Adrenal gland (tissue), 12 donors: ENCODE results near the gene QSER1. TPM values are rescaled to one million over a fixed set of nuclear protein-coding genes. Genes with fewer than 3 reads are reported as not detected.

Source experiments
- DNase-seq, 7 donors: peaks; one replicate each; pipeline ENCODE4 v3.0.0-alpha.2; 2019 to 2020
- H3K27ac ChIP-seq, 5 donors: fragments of 200-600 bp; sonication (generic) in 4 of 5; 1 replicate in 3 of 5; 2 replicates in 2 of 5; pipeline versions ENCODE4 v1.5.1 to v1.8.0; 2016 to 2020; ENCODE audit warnings: mild to moderate bottlenecking in 1 of 5
- H3K27me3 ChIP-seq: fragments of 200-600 bp; 2 replicates; pipeline ENCODE4 v1.8.0; 2021
- H3K36me3 ChIP-seq, 2 donors: fragments of 200-600 bp; replicated peaks in 1 of 2; 1 replicate in 1 of 2; 2 replicates in 1 of 2; pipeline versions ENCODE4 v1.5.1 to v1.8.0; 2018 to 2022
- H3K4me1 ChIP-seq, 2 donors: fragments of 200-600 bp; replicated peaks in 1 of 2; 1 replicate in 1 of 2; 2 replicates in 1 of 2; pipeline versions ENCODE4 v1.5.1 to v1.8.0; 2018 to 2021
- H3K4me3 ChIP-seq, 4 donors: fragments of 200-600 bp; sonication (generic) in 3 of 4; one replicate each; pipeline ENCODE4 v1.5.1; 2016 to 2018
- H3K9me3 ChIP-seq, 3 donors: fragments of 200-600 bp; sonication (generic) in 1 of 3; replicated peaks in 1 of 3; 1 replicate in 2 of 3; 2 replicates in 1 of 3; pipeline versions ENCODE4 v1.5.1 to v1.8.0; 2016 to 2021
- CTCF ChIP-seq, 6 experiments: fragments of 450-650 bp in 4 of 6; fragments of 200-600 bp in 2 of 6; sonication (generic) in 1 of 6; IDR thresholded peaks; 1 replicate in 5 of 6; 2 replicates in 1 of 6; pipeline versions ENCODE4 v1.5.1 to v1.8.0; 2016 to 2021; ENCODE audit warnings: antibody characterized with exemption in 6 of 6, mild to moderate bottlenecking in 2 of 6, moderate library complexity in 1 of 6
- POLR2A ChIP-seq, 2 donors: fragments of 450-650 bp; IDR thresholded peaks; one replicate each; pipeline ENCODE4 v1.6.1; 2017; ENCODE audit warnings: antibody characterized with exemption in 2 of 2, mild to moderate bottlenecking in 2 of 2, moderate library complexity in 1 of 2
- WGBS, 4 donors: extraction: QIAGEN DNeasy Blood & Tissue Kit in 2 of 4; methylation state at CpG; one replicate each; pipeline versions ENCODE4 v1.1.5 to v1.1.7; 2013 to 2017; 5-methylcytosine and 5-hydroxymethylcytosine counted together
- intact Hi-C, 2 donors: fragments of 100-400 bp; cut with DNase I; formaldehyde crosslinking; loops; one replicate each; pipeline versions ENCODE4 v1.14.1 to v1.15.0; 2022 to 2023
- polyA plus RNA-seq, 3 donors: library from polyadenylated mRNA; stranded (reverse); fragments of 200-250 nt in 2 of 3; fragments of 350-450 nt in 1 of 3; fragmentation: Illumina TruSeq in 1 of 3; extraction: RNeasy Lipid Tissue Mini Kit (QIAGEN cat#74804) in 1 of 3; gene quantifications; one replicate each; pipeline ENCODE4 v1.2.3, GENCODE V29; 2013 to 2014
- total RNA-seq, 9 donors: library from RNA; depleted of rRNA in 4 of 9; stranded (reverse); fragments of >200 nt in 4 of 9; fragments of 120-200 nt in 1 of 9; fragmentation: NEBNext Ultra II Directional in 1 of 9; extraction: Animal tissue kit (Norgen Biotek cat#: 25700) in 1 of 9; gene quantifications; one replicate each; pipeline versions ENCODE4 v1.1.0 to v1.2.4, GENCODE V29; 2013 to 2023
- donor health status: healthy with polysubstance abuse.
- donor health status: Bipolar disorder and iron deficiency.
- donor health status: DM: yes; HTN: yes; CAD: no.
- donor health status: DM: no; HTN: no; CAD: no.
- donor health status: DM: no; HTN: no; CAD: no.
- donor health status: DM: yes; HTN: yes; CAD: no.

QSER1 gene
- total and polyA plus RNA-seq, 12 donors = 2.4 to 27.2 (median 18.9) TPM

DNA sequence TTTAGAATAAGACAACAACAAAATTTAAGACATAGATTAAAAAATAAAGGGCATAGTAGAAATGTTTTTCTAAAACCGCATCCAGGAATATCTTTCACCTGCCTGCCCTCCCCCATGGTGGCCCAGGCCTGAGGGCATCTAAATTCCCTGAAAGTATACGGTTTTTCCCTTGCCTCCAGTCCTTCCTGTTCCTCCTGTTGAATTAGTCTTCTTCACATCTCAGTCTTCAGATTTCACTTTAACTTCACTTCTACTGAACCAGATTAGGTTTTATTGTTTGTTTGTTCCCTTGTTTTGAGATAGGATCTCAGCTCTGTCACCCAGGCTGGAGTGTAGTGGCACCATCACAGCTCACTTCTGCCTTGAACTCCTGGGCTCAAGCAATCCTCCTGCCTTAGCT is 90.0 kb downstream of the QSER1 start:
- DNase-seq = no peak
- H3K4me3 ChIP-seq = no peak overlapping the region
- intact Hi-C loops = no loop called here
- H3K9me3 ChIP-seq = no peaks in the 10 kb centered on the region
- TF ChIP-seq POLR2A (IDR thresholded peaks at IDR 0.05) (no peak), CTCF (IDR thresholded peaks at IDR 0.05) (no peak)
- H3K27ac ChIP-seq = no peak overlapping the region
- WGBS, 4 donors = 89 to 98% (median 92%) methylated on average over 2 of the region's 2 CpGs
- no peaks in the 10 kb centered on the region for H3K4me1 ChIP-seq
- no peaks in the 10 kb centered on the region for H3K36me3 ChIP-seq
- H3K27me3 ChIP-seq = no peaks in the 10 kb centered on the region

DNA sequence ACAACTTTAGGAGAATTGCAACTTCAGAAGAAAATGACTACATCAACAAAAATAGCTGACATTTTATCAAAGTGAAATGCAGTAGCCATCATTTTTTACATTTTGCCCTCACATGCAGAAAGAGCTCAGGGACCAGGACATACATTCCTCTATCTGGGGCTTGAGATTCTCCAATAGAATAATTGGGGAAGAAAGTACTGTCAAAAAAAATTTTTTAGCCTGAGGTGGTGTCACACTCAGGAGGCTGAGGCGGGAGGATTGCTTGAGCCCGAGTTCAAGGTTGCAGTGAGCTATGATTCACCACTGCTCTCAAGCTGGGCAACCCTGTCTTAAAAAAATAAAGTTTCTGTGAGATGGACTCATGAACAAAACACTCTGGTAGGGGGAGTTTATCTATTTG is 90.9 kb downstream of the QSER1 start:
- intact Hi-C loops = no loop called here
- 47 to 68% (median 49%) methylated on average over 2 of the region's 2 CpGs for WGBS, 4 donors
- H3K9me3 ChIP-seq = no peaks in the 10 kb centered on the region
- TF ChIP-seq CTCF (IDR thresholded peaks at IDR 0.05) = no peak
- no peak for TF ChIP-seq POLR2A (IDR thresholded peaks at IDR 0.05)
- no peak for DNase-seq
- H3K4me3 ChIP-seq = no peak overlapping the region
- no peaks in the 10 kb centered on the region for H3K4me1 ChIP-seq
- no peak overlapping the region for H3K27ac ChIP-seq
- H3K36me3 ChIP-seq = no peaks in the 10 kb centered on the region
- no peaks in the 10 kb centered on the region for H3K27me3 ChIP-seq

- Histone ChIP-seq H3K27ac (no peak overlapping the region), H3K9me3 (no peaks in the 10 kb centered on the region), H3K27me3 (no peaks in the 10 kb centered on the region), H3K4me1 (no peaks in the 10 kb centered on the region), H3K36me3 (no peaks in the 10 kb centered on the region), H3K4me3 (no peak overlapping the region)
- intact Hi-C loops = no loop called here
- 95 to 99% (median 97%) methylated on average over 5 of the region's 5 CpGs for WGBS, 4 donors
- TF ChIP-seq CTCF (IDR thresholded peaks at IDR 0.05) = no peak
- no peak for TF ChIP-seq POLR2A (IDR thresholded peaks at IDR 0.05)
- DNase-seq = no peak
Observed at GRCh38 chr11:32985600-32985999, 93.0 kb downstream of the QSER1 start.

- intact Hi-C loops = no loop called here
- no peak for DNase-seq
- no peaks in the 10 kb centered on the region for H3K27me3 ChIP-seq
- no peak overlapping the region for H3K27ac ChIP-seq
- no peak overlapping the region for H3K4me3 ChIP-seq
- no peak for TF ChIP-seq POLR2A (IDR thresholded peaks at IDR 0.05)
- no peak for TF ChIP-seq CTCF (IDR thresholded peaks at IDR 0.05)
- peaks cover 0 to 8% (median 0%) of the 10 kb centered on the region in 3 donors for H3K9me3 ChIP-seq
- no peaks in the 10 kb centered on the region for H3K4me1 ChIP-seq
- 82 to 94% (median 86%) methylated on average over 8 of the region's 8 CpGs for WGBS, 4 donors
- no peaks in the 10 kb centered on the region for H3K36me3 ChIP-seq
Observed at GRCh38 chr11:32987851-32988250, 95.2 kb downstream of the QSER1 start.
